WTC11 (cell line): ENCODE measurements around the gene FBXO24. TPM values are rescaled to one million over a fixed set of nuclear protein-coding genes. Genes with fewer than 3 reads are reported as not detected.

Source experiments
- ATAC-seq: fragments of 200-7000 bp; cut with Tn5 transposase; 2 replicates; pipeline ENCODE4 v1.10.0; 2021; ENCODE audit warnings: mild to moderate bottlenecking, moderate library complexity
- CTCF ChIA-PET: fragments of 300-600 bp; sonication (Branson Sonifier 250); formaldehyde crosslinking; loops from one replicate; lab custom pipeline; 2021; ENCODE audit warnings: antibody characterized with exemption; lab: Charles Lee
- POLR2A ChIA-PET: fragments of 350-600 bp; sonication (Branson Sonifier 250); formaldehyde crosslinking; loops from one replicate; lab custom pipeline; 2021; ENCODE audit warnings: antibody characterized with exemption; lab: Charles Lee
- DNase-seq: peaks from one replicate; pipeline ENCODE4 v3.0.0; 2021; ENCODE audit warnings: low spot score
- H3K27ac Mint-ChIP-seq: 2 replicates; pipeline ENCODE4 v1.8.0; 2021; ENCODE audit warnings: mixed read lengths
- H3K27me3 Mint-ChIP-seq: 2 replicates; pipeline ENCODE4 v1.8.0; 2021; ENCODE audit warnings: low read depth, mild to moderate bottlenecking, moderate library complexity, mixed read lengths
- H3K36me3 Mint-ChIP-seq: 2 replicates; pipeline ENCODE4 v1.8.0; 2021; ENCODE audit warnings: mixed read lengths
- H3K4me1 Mint-ChIP-seq: 2 replicates; pipeline ENCODE4 v1.8.0; 2022; ENCODE audit warnings: mixed read lengths
- H3K4me3 Mint-ChIP-seq: 2 replicates; pipeline ENCODE4 v1.8.0; 2021; ENCODE audit warnings: mild to moderate bottlenecking, moderate library complexity, mixed read lengths
- H3K9me3 Mint-ChIP-seq: 2 replicates; pipeline ENCODE4 v1.8.0; 2021; ENCODE audit warnings: mixed read lengths
- ELF4 ChIP-seq: sonication (generic); formaldehyde crosslinking; IDR thresholded peaks from 2 replicates; pipeline ENCODE4 v1.8.1; 2022; ENCODE audit warnings: low read depth, mild to moderate bottlenecking, moderate library complexity, missing genetic modification reagents
- GTF2I ChIP-seq: fragments of 250-450 bp; sonication (Bioruptor Pico); conservative IDR thresholded peaks from 2 replicates; pipeline ENCODE4 v1.4.0; 2021; ENCODE audit warnings: mild to moderate bottlenecking
- HMGA2 ChIP-seq: fragments of 250-450 bp; sonication (Bioruptor Pico); IDR thresholded peaks from 2 replicates; pipeline ENCODE4 v1.4.0; 2021; ENCODE audit warnings: mild to moderate bottlenecking, moderate library complexity
- JAZF1 ChIP-seq: fragments of 250-450 bp; sonication (Bioruptor Pico); IDR thresholded peaks from 2 replicates; pipeline ENCODE4 v1.9.0; 2021; ENCODE audit warnings: moderate library complexity, mild to moderate bottlenecking, inconsistent platforms
- PRRX2 ChIP-seq: fragments of 250-450 bp; sonication (Bioruptor Pico); IDR thresholded peaks from 2 replicates; pipeline ENCODE4 v1.8.0; 2021; ENCODE audit warnings: mild to moderate bottlenecking
- RORB ChIP-seq: fragments of 250-450 bp; sonication (Bioruptor Pico); IDR thresholded peaks from 2 replicates; pipeline ENCODE4 v1.9.0; 2021; ENCODE audit warnings: mild to moderate bottlenecking
- SP1 ChIP-seq: sonication (generic); formaldehyde crosslinking; conservative IDR thresholded peaks from 2 replicates; pipeline ENCODE4 v1.8.1; 2022; ENCODE audit warnings: missing genetic modification reagents
- TCF7 ChIP-seq: sonication (generic); formaldehyde crosslinking; IDR thresholded peaks from 2 replicates; pipeline ENCODE4 v1.8.0; 2022; ENCODE audit warnings: mild to moderate bottlenecking, low read depth, missing genetic modification reagents, moderate library complexity
- ZNF232 ChIP-seq: sonication (generic); formaldehyde crosslinking; IDR thresholded peaks from 2 replicates; pipeline ENCODE4 v1.8.0; 2022; ENCODE audit warnings: mild to moderate bottlenecking, missing genetic modification reagents
- ZNF263 ChIP-seq: sonication (generic); formaldehyde crosslinking; IDR thresholded peaks from 2 replicates; pipeline ENCODE4 v1.8.1; 2022; ENCODE audit warnings: low read depth, mild to moderate bottlenecking, moderate library complexity, missing genetic modification reagents
- ZNF423 ChIP-seq: fragments of 250-450 bp; sonication (Bioruptor Pico); IDR thresholded peaks from 2 replicates; pipeline ENCODE4 v2.1.2; 2022; ENCODE audit warnings: mild to moderate bottlenecking, moderate library complexity
- total RNA-seq: library from RNA; stranded (reverse); gene quantifications from 3 replicates; pipeline ENCODE4 v1.2.3, GENCODE V29; 2021
- TF ChIP-seq, protein P1 (sequence below): sonication (generic); formaldehyde crosslinking; IDR thresholded peaks from 2 replicates; pipeline ENCODE4 v1.8.1; 2022; ENCODE audit warnings: low read depth, missing genetic modification reagents, borderline replicate concordance
- TF ChIP-seq, protein P2 (sequence below): fragments of 200-600 bp; IDR thresholded peaks from 2 replicates; pipeline ENCODE4 v1.8.0; 2022; ENCODE audit warnings: antibody characterized with exemption
- TF ChIP-seq, protein P3 (sequence below): sonication (generic); formaldehyde crosslinking; IDR thresholded peaks from 2 replicates; pipeline ENCODE4 v1.8.1; 2023; ENCODE audit warnings: mild to moderate bottlenecking, missing genetic modification reagents, moderate library complexity
- TF ChIP-seq, protein P4 (sequence below): fragments of 250-450 bp; sonication (Bioruptor Pico); conservative IDR thresholded peaks from 2 replicates; pipeline ENCODE4 v1.9.0; 2021; ENCODE audit warnings: mild to moderate bottlenecking
- TF ChIP-seq, protein P5 (sequence below): sonication (generic); formaldehyde crosslinking; conservative IDR thresholded peaks from 2 replicates; pipeline ENCODE4 v1.8.1; 2022; ENCODE audit warnings: mild to moderate bottlenecking, missing genetic modification reagents
- TF ChIP-seq, protein P6 (sequence below): sonication (generic); formaldehyde crosslinking; IDR thresholded peaks from 2 replicates; pipeline ENCODE4 v1.8.0; 2022; ENCODE audit warnings: missing genetic modification reagents
- TF ChIP-seq, protein P7 (sequence below): sonication (generic); formaldehyde crosslinking; IDR thresholded peaks from 2 replicates; pipeline ENCODE4 v1.8.1; 2023; ENCODE audit warnings: mild to moderate bottlenecking, missing genetic modification reagents, borderline replicate concordance

FBXO24 gene
- total RNA-seq, 1 experiment from 2014 or later = 0.70 TPM

DNA sequence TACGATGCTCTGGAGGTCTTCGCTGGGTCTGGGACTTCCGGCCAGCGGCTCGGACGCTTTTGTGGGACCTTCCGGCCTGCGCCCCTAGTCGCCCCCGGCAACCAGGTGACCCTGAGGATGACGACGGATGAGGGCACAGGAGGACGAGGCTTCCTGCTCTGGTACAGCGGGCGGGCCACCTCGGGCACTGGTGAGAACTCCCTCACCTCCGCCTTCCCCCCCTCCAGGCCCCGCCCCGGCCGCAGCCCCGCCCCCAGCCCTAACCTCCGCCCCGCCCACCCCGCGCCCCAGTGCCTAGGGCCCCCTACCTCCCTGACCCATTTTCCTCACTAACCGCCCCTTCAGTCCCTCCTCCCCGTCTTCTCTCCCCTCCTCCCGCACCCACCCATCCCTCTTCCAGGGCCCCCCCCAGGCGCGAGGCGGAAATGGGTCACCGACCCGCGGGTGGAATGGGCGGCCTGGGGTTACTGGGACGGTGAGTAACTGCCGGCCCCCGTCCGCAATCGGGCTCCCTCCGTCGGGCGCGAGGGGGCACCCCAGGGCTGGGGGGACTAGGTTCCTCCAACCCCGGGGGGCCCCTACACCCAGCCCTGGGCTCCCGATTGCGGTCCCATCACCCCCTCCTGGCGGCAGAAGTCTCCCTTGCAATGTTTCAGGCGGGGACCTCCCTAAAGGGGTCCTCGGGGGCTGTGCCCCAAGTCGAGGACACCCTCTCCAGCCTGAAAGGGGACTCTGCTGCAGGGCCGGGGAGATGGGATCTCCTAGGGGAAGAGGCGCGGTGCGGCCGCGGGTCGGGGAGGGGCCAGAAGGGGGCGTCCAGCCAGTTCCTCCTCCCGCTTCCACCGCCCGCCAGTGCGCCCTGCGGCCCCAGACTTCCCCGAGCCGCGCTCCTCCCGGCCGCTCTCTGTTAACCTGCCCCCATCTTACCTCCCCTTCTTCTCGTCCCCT is 18.2 kb downstream of the FBXO24 start (continued):
- no peak for TF ChIP-seq TCF7 (CRISPR knock-in tag)

DNA sequence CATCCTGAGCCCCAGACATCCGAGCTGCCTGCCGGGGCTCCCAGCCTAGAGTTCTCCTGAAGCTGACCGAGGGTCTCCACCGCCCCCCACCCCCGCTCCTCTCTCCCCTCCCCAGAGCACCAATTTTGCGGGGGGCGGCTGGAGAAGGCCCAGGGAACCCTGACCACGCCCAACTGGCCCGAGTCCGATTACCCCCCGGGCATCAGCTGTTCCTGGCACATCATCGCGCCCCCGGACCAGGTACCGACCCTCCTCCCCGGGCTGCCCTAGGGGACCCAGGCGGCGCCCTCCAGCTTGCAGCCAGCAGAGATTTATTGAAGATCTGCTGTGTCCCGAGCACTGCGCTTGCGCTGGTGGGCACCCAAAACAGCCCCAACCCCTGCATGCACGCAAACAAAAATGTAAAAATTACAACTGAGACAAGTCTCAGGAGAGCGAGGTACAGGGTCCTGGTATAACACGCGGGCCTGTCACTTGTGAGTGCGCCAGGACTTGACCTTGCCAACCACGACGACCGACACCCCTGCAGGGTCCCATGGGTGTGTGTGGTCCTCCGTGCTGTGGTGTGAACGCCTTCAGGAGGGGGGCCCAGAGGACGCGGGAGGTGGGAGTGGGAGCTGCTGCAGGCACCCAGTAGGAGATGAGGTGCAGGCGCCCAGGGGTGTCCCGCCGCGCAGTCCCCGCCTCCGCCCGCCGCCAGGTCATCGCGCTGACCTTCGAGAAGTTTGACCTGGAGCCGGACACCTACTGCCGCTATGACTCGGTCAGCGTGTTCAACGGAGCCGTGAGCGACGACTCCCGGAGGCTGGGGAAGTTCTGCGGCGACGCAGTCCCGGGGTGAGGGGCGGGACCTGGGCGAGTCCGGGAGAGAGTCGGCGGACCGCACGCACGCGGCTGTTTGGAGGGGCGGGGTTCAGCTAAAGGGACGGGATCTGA is 19.1 kb downstream of the FBXO24 start:
- H3K4me1 Mint-ChIP-seq = peaks cover 42% of the 10 kb centered on the region
- DNase-seq (peak; percentile 76), ATAC-seq (peak; percentile 2; the same call in 1 of the 2 replicates)
- H3K27ac Mint-ChIP-seq = no peak overlapping the region
- H3K4me3 Mint-ChIP-seq = peak overlapping the region; percentile 84
- no peaks in the 10 kb centered on the region for H3K9me3 Mint-ChIP-seq
- CTCF ChIA-PET = interaction anchor here (0.6 to 5.8 kb wide), 15 partner anchors 8 to 149 kb away, joined by 3 to 67 read pairs (median 4); partner anchors contain the start of genes FBXO24, LRCH4 and POP7
- POLR2A ChIA-PET = interaction anchor here (0.6 to 3.0 kb wide), 4 partner anchors 19 to 101 kb away, joined by 4 to 9 read pairs (median 7); partner anchors contain the start of genes FBXO24, LRCH4 and POP7
- peaks cover 8% of the 10 kb centered on the region for H3K36me3 Mint-ChIP-seq
- peaks cover 13% of the 10 kb centered on the region for H3K27me3 Mint-ChIP-seq
- TF ChIP-seq HMGA2 (CRISPR knock-in tag) (no peak), JAZF1 (CRISPR knock-in tag) (no peak), ELF4 (CRISPR knock-in tag) (no peak), PRRX2 (CRISPR knock-in tag) (no peak), GTF2I (CRISPR knock-in tag) (no peak), ZNF232 (no peak), ZNF423 (CRISPR knock-in tag) (no peak), ZNF263 (no peak), RORB (CRISPR knock-in tag) (no peak), SP1 (0 out of 2 replicates have a peak, but pooled peaks have one; percentile 4)
- TF ChIP-seq, protein P1, sequence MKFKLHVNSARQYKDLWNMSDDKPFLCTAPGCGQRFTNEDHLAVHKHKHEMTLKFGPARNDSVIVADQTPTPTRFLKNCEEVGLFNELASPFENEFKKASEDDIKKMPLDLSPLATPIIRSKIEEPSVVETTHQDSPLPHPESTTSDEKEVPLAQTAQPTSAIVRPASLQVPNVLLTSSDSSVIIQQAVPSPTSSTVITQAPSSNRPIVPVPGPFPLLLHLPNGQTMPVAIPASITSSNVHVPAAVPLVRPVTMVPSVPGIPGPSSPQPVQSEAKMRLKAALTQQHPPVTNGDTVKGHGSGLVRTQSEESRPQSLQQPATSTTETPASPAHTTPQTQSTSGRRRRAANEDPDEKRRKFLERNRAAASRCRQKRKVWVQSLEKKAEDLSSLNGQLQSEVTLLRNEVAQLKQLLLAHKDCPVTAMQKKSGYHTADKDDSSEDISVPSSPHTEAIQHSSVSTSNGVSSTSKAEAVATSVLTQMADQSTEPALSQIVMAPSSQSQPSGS = no peak
- TF ChIP-seq, protein P2, sequence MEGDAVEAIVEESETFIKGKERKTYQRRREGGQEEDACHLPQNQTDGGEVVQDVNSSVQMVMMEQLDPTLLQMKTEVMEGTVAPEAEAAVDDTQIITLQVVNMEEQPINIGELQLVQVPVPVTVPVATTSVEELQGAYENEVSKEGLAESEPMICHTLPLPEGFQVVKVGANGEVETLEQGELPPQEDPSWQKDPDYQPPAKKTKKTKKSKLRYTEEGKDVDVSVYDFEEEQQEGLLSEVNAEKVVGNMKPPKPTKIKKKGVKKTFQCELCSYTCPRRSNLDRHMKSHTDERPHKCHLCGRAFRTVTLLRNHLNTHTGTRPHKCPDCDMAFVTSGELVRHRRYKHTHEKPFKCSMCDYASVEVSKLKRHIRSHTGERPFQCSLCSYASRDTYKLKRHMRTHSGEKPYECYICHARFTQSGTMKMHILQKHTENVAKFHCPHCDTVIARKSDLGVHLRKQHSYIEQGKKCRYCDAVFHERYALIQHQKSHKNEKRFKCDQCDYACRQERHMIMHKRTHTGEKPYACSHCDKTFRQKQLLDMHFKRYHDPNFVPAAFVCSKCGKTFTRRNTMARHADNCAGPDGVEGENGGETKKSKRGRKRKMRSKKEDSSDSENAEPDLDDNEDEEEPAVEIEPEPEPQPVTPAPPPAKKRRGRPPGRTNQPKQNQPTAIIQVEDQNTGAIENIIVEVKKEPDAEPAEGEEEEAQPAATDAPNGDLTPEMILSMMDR = no peak
- TF ChIP-seq, protein P3, sequence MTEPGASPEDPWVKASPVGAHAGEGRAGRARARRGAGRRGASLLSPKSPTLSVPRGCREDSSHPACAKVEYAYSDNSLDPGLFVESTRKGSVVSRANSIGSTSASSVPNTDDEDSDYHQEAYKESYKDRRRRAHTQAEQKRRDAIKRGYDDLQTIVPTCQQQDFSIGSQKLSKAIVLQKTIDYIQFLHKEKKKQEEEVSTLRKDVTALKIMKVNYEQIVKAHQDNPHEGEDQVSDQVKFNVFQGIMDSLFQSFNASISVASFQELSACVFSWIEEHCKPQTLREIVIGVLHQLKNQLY = no peak
- TF ChIP-seq, protein P4, sequence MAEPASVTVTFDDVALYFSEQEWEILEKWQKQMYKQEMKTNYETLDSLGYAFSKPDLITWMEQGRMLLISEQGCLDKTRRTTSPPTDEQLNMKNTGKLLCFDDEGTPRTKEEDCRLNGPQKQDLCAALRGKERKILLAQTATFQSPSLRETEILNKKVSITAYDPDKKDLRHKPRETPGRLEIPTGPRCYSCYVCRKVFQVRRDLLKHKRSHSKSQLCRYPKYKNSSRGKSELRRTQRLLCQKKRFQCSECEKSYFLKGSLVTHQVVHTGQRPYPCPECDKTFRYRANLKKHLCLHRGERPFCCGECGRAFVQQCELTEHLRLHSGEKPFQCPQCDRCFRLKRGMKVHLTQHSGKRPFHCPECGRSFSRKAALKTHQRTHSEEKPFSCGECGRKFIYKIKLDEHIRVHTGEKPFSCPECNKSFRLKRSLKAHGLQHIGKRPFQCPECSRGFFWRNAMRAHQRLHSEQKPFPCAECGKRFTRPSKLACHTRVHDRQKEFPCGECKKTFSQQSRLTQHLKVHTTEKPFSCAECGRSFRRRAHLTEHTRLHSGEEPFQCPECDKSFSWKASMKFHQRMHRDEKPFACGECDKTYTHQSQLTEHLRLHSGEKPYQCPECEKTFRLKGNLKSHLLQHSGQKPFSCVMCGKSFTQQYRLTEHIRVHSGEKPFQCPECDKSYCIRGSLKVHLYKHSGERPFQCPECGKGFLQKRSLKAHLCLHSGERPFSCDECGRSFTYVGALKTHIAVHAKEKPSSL (CRISPR knock-in tag) = no peak
- TF ChIP-seq, protein P5, sequence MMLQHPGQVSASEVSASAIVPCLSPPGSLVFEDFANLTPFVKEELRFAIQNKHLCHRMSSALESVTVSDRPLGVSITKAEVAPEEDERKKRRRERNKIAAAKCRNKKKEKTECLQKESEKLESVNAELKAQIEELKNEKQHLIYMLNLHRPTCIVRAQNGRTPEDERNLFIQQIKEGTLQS (CRISPR knock-in tag) = no peak
- TF ChIP-seq, protein P6, sequence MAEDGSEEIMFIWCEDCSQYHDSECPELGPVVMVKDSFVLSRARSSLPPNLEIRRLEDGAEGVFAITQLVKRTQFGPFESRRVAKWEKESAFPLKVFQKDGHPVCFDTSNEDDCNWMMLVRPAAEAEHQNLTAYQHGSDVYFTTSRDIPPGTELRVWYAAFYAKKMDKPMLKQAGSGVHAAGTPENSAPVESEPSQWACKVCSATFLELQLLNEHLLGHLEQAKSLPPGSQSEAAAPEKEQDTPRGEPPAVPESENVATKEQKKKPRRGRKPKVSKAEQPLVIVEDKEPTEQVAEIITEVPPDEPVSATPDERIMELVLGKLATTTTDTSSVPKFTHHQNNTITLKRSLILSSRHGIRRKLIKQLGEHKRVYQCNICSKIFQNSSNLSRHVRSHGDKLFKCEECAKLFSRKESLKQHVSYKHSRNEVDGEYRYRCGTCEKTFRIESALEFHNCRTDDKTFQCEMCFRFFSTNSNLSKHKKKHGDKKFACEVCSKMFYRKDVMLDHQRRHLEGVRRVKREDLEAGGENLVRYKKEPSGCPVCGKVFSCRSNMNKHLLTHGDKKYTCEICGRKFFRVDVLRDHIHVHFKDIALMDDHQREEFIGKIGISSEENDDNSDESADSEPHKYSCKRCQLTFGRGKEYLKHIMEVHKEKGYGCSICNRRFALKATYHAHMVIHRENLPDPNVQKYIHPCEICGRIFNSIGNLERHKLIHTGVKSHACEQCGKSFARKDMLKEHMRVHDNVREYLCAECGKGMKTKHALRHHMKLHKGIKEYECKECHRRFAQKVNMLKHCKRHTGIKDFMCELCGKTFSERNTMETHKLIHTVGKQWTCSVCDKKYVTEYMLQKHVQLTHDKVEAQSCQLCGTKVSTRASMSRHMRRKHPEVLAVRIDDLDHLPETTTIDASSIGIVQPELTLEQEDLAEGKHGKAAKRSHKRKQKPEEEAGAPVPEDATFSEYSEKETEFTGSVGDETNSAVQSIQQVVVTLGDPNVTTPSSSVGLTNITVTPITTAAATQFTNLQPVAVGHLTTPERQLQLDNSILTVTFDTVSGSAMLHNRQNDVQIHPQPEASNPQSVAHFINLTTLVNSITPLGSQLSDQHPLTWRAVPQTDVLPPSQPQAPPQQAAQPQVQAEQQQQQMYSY = no peak
- TF ChIP-seq, protein P7, sequence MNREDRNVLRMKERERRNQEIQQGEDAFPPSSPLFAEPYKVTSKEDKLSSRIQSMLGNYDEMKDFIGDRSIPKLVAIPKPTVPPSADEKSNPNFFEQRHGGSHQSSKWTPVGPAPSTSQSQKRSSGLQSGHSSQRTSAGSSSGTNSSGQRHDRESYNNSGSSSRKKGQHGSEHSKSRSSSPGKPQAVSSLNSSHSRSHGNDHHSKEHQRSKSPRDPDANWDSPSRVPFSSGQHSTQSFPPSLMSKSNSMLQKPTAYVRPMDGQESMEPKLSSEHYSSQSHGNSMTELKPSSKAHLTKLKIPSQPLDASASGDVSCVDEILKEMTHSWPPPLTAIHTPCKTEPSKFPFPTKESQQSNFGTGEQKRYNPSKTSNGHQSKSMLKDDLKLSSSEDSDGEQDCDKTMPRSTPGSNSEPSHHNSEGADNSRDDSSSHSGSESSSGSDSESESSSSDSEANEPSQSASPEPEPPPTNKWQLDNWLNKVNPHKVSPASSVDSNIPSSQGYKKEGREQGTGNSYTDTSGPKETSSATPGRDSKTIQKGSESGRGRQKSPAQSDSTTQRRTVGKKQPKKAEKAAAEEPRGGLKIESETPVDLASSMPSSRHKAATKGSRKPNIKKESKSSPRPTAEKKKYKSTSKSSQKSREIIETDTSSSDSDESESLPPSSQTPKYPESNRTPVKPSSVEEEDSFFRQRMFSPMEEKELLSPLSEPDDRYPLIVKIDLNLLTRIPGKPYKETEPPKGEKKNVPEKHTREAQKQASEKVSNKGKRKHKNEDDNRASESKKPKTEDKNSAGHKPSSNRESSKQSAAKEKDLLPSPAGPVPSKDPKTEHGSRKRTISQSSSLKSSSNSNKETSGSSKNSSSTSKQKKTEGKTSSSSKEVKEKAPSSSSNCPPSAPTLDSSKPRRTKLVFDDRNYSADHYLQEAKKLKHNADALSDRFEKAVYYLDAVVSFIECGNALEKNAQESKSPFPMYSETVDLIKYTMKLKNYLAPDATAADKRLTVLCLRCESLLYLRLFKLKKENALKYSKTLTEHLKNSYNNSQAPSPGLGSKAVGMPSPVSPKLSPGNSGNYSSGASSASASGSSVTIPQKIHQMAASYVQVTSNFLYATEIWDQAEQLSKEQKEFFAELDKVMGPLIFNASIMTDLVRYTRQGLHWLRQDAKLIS = no peak
